OCI-LY7 (cell line): Measurements from ENCODE around the gene PDXK. TPM values are rescaled to one million over a fixed set of nuclear protein-coding genes. Genes with fewer than 3 reads are reported as not detected.

Experiments
- BruUV-seq: library from RNA; stranded (reverse); fragments of 400-500 nt; replicated peaks from 2 replicates; lab custom pipeline; 2021; lab: Mats Ljungman, UMichigan
- CTCF ChIA-PET: fragments of 300-600 bp; sonication (Branson Sonifier 250); formaldehyde crosslinking; loops from one replicate; lab custom pipeline; 2022; ENCODE audit warnings: antibody characterized with exemption; ENCODE audit not compliant: unreplicated experiment; lab: Charles Lee
- POLR2A ChIA-PET: fragments of 300-600 bp; sonication (Branson Sonifier 250); formaldehyde crosslinking; loops from one replicate; lab custom pipeline; 2022; ENCODE audit warnings: antibody characterized with exemption; lab: Charles Lee
- DNase-seq: peaks from one replicate; pipeline ENCODE4 v3.0.0-alpha.2; 2015; ENCODE audit warnings: low spot score
- H2AFZ ChIP-seq: fragments of 200-600 bp; sonication (generic), shearing (Covaris generic); 2 replicates; pipeline ENCODE4 v1.6.1; 2014; ENCODE audit warnings: mild to moderate bottlenecking, antibody characterized with exemption, low read length, moderate library complexity
- H3K27ac ChIP-seq: fragments of 200-600 bp; sonication (generic); 2 replicates; pipeline ENCODE4 v1.5.1; 2014; ENCODE audit warnings: mixed run types, low read depth, mild to moderate bottlenecking, moderate library complexity, low read length, inconsistent platforms; ENCODE audit not compliant: poor library complexity, severe bottlenecking
- H3K36me3 ChIP-seq: fragments of 200-600 bp; sonication (generic); 2 replicates; pipeline ENCODE4 v1.6.1; 2014; ENCODE audit warnings: mild to moderate bottlenecking, antibody characterized with exemption, low read length, moderate library complexity, mixed read lengths; ENCODE audit not compliant: insufficient read depth
- H3K4me1 ChIP-seq: fragments of 200-600 bp; sonication (generic); 2 replicates; pipeline ENCODE4 v1.5.1; 2014; ENCODE audit warnings: mild to moderate bottlenecking, low read length; ENCODE audit not compliant: insufficient read depth, poor library complexity, severe bottlenecking
- H3K4me2 ChIP-seq: fragments of 200-600 bp; sonication (generic); 2 replicates; pipeline ENCODE4 v1.6.1; 2014; ENCODE audit warnings: mild to moderate bottlenecking, low read length
- H3K4me3 ChIP-seq: fragments of 200-600 bp; sonication (generic); 2 replicates; pipeline ENCODE4 v1.5.1; 2014; ENCODE audit warnings: mild to moderate bottlenecking, low read depth, low read length; ENCODE audit not compliant: poor library complexity, severe bottlenecking
- H3K79me2 ChIP-seq: fragments of 200-600 bp; sonication (generic); 2 replicates; pipeline ENCODE4 v1.6.1; 2016; ENCODE audit warnings: low read depth, mild to moderate bottlenecking, low read length, moderate library complexity, mixed read lengths; ENCODE audit not compliant: insufficient read depth
- H3K9me2 ChIP-seq: fragments of 200-600 bp; sonication (generic); 2 replicates; pipeline ENCODE4 v1.6.1; 2016; ENCODE audit warnings: mild to moderate bottlenecking, low read length, mixed read lengths; ENCODE audit not compliant: insufficient read depth
- H3K9me3 ChIP-seq: fragments of 200-600 bp; sonication (generic); 2 replicates; pipeline ENCODE4 v1.6.1; 2014; ENCODE audit warnings: mild to moderate bottlenecking, mixed run types, low read length, mixed read lengths
- H4K20me1 ChIP-seq: fragments of 200-600 bp; sonication (generic); 2 replicates; pipeline ENCODE4 v1.6.1; 2014; ENCODE audit warnings: mild to moderate bottlenecking, antibody characterized with exemption, low read length, moderate library complexity, mixed read lengths; ENCODE audit not compliant: insufficient read depth
- CTCF ChIP-seq: fragments of 200-600 bp; sonication (generic); conservative IDR thresholded peaks from 2 replicates; pipeline ENCODE4 v1.5.1; 2014; ENCODE audit warnings: mild to moderate bottlenecking, antibody characterized with exemption, low read length, moderate library complexity, mixed read lengths
- EZH2phosphoT487 ChIP-seq: fragments of 200-600 bp; sonication (generic); IDR thresholded peaks from 2 replicates; pipeline ENCODE4 v1.6.1; 2018; ENCODE audit warnings: low read depth, borderline replicate concordance, mild to moderate bottlenecking, mixed run types, antibody characterized with exemption, low read length, moderate library complexity, mixed read lengths
- intact Hi-C: fragments of 100-400 bp; cut with micrococcal nuclease; formaldehyde crosslinking; loops from one replicate; pipeline ENCODE4 v1.10.0; 2022; ENCODE audit not compliant: unreplicated experiment
- total RNA-seq, 2 experiments: library from RNA; depleted of rRNA in 1 of 2; stranded (reverse); fragments of >200 nt in 1 of 2; shearing (Covaris generic) in 1 of 2; gene quantifications; 2 replicates each; pipeline ENCODE4 v1.2.3, GENCODE V29; 2014 to 2022

The PDXK gene
- total RNA-seq, 2 experiments from 2014 or later: 32.8 to 67.0 TPM

DNA sequence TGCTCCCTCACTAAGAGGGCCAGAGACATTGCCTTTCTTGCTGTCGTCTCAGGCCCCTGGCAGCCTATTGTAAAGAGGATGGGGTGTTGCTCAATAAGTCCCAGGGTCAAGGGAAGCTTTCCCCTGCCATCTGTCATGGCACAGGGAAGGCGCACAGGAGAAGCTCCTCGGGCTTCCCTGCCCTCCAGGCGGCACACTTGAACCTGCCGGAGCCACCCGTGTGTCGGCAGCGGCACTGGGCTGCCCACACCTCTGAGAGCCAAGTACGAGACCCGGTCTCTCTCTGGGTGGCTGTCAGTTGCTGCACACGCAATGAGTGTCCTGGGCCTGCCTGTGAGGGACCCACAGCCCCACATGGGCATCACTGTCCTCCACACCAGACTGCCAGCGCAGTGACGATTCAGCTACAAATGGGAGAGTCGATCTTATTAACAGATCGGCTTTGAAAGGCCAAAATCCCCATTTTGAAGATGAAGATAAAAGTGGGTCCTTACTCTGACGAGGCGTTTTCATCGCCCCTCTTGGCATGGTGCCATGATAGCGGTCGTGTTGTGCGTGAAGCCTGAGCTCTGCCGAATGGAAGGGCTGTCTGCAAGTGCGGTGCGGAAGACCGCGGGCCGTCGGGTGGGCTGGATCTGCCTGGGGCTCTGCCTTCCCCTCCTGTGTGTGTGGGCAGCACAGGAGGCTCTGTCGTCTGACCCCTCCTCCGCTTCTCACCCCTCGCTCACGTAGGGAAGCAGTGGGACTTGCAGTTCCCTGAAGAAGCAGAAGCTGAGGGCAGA is 29.2 kb upstream of the PDXK start:
- H3K36me3 ChIP-seq: peaks cover 98% of the 10 kb centered on the region
- no peak overlapping the region for H3K4me3 ChIP-seq
- no TSS peak for BruUV-seq
- no peak overlapping the region for H3K4me2 ChIP-seq
- H4K20me1 ChIP-seq: no peaks in the 10 kb centered on the region
- no peak overlapping the region for H2AFZ ChIP-seq
- ChIA-PET CTCF (no interaction called here), POLR2A (no interaction called here)
- no peak for DNase-seq
- no peaks in the 10 kb centered on the region for H3K9me3 ChIP-seq
- intact Hi-C loops: no loop called here
- TF ChIP-seq CTCF: no peak
- no peak for TF ChIP-seq EZH2phosphoT487
- H3K79me2 ChIP-seq: no peaks in the 10 kb centered on the region
- H3K9me2 ChIP-seq: no peaks in the 10 kb centered on the region
- H3K27ac ChIP-seq: no peak overlapping the region
- no peaks in the 10 kb centered on the region for H3K4me1 ChIP-seq

DNA sequence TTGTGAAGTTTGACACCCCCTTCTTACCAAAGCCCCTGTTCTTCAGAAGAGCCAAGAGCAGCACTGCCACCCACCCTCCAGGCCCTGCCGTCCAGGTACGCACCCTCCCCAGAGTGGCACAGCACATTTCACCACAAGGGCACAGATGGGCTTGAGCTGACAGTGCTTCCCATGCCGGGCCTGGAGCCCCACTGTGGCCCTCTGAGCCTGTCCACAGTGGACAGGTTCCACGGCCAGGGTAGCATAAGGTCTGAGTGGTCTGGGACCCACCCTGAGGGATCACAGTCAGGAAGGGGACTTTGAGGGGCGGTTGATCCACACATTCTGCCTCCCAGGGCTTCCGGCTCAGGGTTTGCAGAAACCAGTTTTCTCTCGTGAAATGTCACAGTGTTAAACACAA is 28.6 kb upstream of the PDXK start:
- no peak for TF ChIP-seq CTCF
- TF ChIP-seq EZH2phosphoT487: no peak
- H3K4me3 ChIP-seq: no peak overlapping the region
- POLR2A ChIA-PET: no interaction called here
- CTCF ChIA-PET: no interaction called here
- H3K4me1 ChIP-seq: no peaks in the 10 kb centered on the region
- no peak overlapping the region for H2AFZ ChIP-seq
- no peak for DNase-seq
- peaks cover 98% of the 10 kb centered on the region for H3K36me3 ChIP-seq
- H3K79me2 ChIP-seq: no peaks in the 10 kb centered on the region
- intact Hi-C loops: no loop called here
- H4K20me1 ChIP-seq: no peaks in the 10 kb centered on the region
- no peak overlapping the region for H3K4me2 ChIP-seq
- H3K27ac ChIP-seq: no peak overlapping the region
- H3K9me3 ChIP-seq: no peaks in the 10 kb centered on the region
- BruUV-seq: no TSS peak
- no peaks in the 10 kb centered on the region for H3K9me2 ChIP-seq
